ENCODE data around the gene GPR62. TPM values are rescaled to one million over a fixed set of nuclear protein-coding genes. Genes with fewer than 3 reads are reported as not detected.
A peak's percentile ranks its signal among the peaks of the same experiment; 100 is the strongest.

GPR62 gene
- total RNA-seq, 1 donor from 2014 or later: not detected

DNA sequence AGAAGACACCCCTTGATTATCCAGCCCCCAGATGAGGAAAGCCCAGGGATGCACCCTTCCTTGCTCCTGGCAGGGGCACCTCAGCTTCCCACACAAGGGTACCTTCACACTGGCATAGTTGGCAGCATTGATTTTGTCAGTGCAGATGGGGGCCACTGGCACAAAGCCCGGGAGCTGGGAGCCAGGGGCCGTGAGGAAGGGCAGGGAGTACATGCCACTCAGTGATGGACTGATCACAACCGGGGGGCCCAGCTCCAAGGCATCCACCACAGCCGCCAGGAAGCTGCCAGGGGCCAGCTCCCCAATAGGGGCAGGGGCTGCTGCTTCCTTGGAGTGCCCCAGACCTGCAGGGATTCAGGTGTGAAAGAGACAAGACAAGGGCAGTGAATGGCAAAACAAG, 14.7 kb downstream of the GPR62 start:
- Mint-ChIP-seq H3K36me3 (peaks cover 4% of the 10 kb centered on the region), H3K4me3 (no peak overlapping the region), H3K9me3 (no peaks in the 10 kb centered on the region), H3K27me3 (no peaks in the 10 kb centered on the region), H3K27ac (no peak overlapping the region), H3K4me1 (ENCODE audit: unreplicated experiment) (peaks cover 30% of the 10 kb centered on the region)
- TF ChIP-seq, protein P1, sequence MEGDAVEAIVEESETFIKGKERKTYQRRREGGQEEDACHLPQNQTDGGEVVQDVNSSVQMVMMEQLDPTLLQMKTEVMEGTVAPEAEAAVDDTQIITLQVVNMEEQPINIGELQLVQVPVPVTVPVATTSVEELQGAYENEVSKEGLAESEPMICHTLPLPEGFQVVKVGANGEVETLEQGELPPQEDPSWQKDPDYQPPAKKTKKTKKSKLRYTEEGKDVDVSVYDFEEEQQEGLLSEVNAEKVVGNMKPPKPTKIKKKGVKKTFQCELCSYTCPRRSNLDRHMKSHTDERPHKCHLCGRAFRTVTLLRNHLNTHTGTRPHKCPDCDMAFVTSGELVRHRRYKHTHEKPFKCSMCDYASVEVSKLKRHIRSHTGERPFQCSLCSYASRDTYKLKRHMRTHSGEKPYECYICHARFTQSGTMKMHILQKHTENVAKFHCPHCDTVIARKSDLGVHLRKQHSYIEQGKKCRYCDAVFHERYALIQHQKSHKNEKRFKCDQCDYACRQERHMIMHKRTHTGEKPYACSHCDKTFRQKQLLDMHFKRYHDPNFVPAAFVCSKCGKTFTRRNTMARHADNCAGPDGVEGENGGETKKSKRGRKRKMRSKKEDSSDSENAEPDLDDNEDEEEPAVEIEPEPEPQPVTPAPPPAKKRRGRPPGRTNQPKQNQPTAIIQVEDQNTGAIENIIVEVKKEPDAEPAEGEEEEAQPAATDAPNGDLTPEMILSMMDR (conservative IDR thresholded peaks at IDR 0.05): no peak
- no peak for DNase-seq (ENCODE audit: extremely low spot score, unreplicated experiment)

DNA sequence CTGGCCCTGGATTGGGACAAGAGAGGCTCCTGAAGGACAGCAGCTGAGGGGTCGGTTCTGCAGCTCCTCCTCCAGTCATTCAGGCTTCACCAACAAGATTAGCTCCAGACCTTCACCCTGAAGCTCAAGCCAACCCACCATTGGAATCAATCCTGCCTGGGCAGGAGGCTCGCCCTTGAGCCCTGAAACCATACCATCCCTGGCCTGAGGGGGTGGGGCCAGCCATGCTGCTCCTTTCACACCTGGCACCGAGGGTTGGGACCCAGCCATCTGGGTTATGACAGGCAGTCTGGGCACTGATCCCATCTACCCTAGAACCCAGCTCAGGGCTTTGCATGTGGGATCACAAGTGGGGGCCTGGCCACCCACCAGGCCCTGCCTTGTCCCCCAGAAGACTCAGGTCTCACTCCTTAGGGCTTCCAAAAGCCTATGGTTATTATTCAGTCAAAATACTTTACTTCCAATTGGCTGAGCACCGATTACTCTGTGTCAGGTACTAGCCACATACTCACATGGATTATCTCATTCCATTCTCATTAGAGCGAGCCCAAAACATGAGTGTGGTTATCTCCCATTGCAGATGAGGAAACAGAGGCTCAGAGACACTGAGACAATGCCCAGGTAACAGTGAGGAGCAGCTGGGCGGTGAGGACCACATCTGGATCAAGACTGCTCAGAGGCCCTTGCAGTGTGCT, 15.6 kb downstream of the GPR62 start:
- H3K4me3 Mint-ChIP-seq: peak overlapping the region; percentile 67
- no peaks in the 10 kb centered on the region for H3K36me3 Mint-ChIP-seq
- H3K4me1 Mint-ChIP-seq (ENCODE audit: unreplicated experiment): peaks cover 28% of the 10 kb centered on the region
- TF ChIP-seq, protein P1 (conservative IDR thresholded peaks at IDR 0.05): no peak
- no peak overlapping the region for H3K27ac Mint-ChIP-seq
- DNase-seq (ENCODE audit: extremely low spot score, unreplicated experiment): no peak
- H3K9me3 Mint-ChIP-seq: no peaks in the 10 kb centered on the region
- no peaks in the 10 kb centered on the region for H3K27me3 Mint-ChIP-seq

DNA sequence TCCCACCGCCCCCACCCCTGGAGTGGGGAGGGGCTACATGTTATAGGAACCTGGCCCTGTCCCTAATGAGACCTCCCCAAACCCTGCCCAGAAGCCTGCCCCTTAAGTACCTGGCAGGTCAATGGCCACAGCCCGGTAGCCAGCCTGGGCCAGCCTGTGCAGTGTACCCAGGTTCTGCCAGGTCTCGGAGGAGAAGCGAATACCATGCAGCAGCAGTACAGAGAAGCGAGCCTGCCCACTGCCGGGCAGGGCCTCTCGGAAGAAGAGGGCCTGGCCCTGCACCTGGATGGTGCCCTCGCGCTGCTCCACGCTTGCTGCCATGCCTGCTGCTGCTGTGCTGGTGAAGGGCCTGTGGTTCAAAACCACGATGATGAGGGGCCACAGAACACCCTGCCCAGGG, 16.2 kb downstream of the GPR62 start:
- no peak for DNase-seq (ENCODE audit: extremely low spot score, unreplicated experiment)
- Mint-ChIP-seq H3K9me3 (no peaks in the 10 kb centered on the region), H3K36me3 (no peaks in the 10 kb centered on the region), H3K27ac (no peak overlapping the region), H3K4me1 (ENCODE audit: unreplicated experiment) (peaks cover 27% of the 10 kb centered on the region), H3K4me3 (peak overlapping the region; percentile 67), H3K27me3 (no peaks in the 10 kb centered on the region)
- TF ChIP-seq, protein P1 (conservative IDR thresholded peaks at IDR 0.05): no peak

DNA sequence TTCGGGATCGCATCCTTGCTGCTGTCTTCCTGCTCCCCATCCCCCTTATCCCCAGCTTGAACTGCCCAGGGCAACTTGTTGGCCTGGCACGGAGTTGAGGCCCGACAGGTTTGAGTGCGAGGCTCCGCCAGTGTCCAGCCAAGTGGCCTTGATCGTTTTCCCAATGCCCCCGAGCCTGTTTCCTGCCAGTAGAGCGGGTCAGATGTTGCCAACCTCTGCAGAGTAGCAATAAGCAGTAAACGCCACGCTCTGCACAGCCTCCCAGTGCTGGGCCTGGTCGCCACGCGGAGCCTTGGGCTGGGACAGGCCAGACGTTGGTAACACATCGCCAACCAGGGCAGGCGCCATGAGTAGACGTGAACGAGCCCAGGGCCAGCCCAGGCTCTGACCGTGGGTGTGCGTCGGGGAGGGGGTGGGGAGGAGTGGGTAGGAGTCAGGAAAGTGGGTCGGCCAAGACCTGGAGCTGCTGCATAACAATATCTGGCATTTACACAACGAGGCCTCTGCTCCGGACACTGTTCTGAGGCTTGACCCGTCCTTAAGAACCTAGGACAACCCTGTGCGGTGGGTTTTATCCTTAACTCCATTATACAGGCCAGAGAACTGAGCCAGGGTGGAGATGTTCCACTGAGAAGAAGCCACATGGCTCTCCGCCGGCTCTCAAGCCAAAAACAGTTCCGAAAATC, 19.2 kb downstream of the GPR62 start:
- TF ChIP-seq, protein P1 (conservative IDR thresholded peaks at IDR 0.05): no peak
- Mint-ChIP-seq H3K27me3 (no peaks in the 10 kb centered on the region), H3K4me3 (peak overlapping the region; percentile 95), H3K27ac (peak overlapping the region; percentile 83), H3K9me3 (no peaks in the 10 kb centered on the region), H3K4me1 (ENCODE audit: unreplicated experiment) (peaks cover 15% of the 10 kb centered on the region), H3K36me3 (no peaks in the 10 kb centered on the region)
- no peak for DNase-seq (ENCODE audit: extremely low spot score, unreplicated experiment)

DNA sequence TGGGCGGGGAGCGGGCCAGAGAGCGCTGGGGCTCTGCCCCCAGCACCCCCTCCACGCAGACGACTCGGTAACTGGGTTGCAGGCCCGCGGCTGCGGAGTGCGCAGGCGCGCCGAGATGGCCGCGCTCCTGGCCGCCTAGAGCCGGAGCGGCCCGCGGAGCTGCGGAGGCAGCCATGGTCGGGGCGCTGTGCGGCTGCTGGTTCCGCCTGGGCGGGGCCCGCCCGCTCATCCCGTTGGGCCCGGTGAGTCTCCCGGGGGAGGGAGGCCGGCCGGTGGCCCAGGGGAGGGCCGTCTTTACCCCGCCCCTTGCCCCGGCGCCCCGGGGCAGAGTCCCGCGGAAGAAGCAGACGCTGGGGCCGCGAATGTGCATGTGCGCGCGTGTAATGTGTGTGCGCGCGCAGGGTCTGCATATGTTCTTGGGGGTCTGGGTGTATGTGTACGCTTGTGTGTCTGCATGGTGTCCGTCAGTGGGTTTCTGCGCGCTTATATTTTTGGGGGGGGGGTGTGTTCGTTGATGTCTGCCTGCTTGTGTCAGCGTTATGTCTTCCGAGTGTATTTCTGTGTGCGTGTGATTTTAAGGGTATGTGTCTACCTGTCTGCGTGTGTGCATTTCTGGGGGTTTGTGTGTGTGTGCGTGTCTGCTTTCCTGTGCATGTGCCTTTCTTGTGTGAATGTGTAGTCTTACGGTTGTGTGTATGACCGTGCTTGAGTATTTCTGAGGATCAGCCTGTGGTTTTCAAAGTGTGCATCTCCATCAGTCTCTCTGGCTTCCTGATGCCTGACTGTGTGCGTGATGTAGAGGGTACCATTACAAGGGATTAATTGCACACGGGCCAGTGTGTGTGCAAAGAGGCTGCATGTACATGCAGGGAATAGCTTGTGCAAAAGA, 20.0 kb downstream of the GPR62 start, which contains the start of gene ABHD14A:
TSS of gene ABHD14A (plus strand) at position 102 of the 889 bp plus-strand sequence. CDS start at position 174, 72 bp downstream.
- Mint-ChIP-seq H3K4me3 (peak within 1 kb of the TSS; percentile 95), H3K27me3 (no peaks in the 10 kb centered on the region), H3K36me3 (no peaks in the 10 kb centered on the region), H3K4me1 (ENCODE audit: unreplicated experiment) (peaks cover 15% of the 10 kb centered on the region), H3K27ac (peak within 1 kb of the TSS; percentile 83), H3K9me3 (no peaks in the 10 kb centered on the region)
- no peak for DNase-seq (ENCODE audit: extremely low spot score, unreplicated experiment)
- TF ChIP-seq, protein P1 (conservative IDR thresholded peaks at IDR 0.05): no peak
